Esophagus squamous epithelium (tissue), 4 donors: ENCODE measurements around the gene PPP2R5C.

Experiments used
- CTCF ChIP-seq, 6 experiments: fragments of 450-650 bp in 4 of 6; fragments of 200-600 bp in 2 of 6; sonication (generic) in 2 of 6; IDR thresholded peaks; one replicate each; pipeline ENCODE4 v1.5.1; 2016 to 2019; ENCODE audit warnings: antibody characterized with exemption in 6 of 6, mild to moderate bottlenecking in 4 of 6, moderate library complexity in 4 of 6
- POLR2A ChIP-seq, 4 donors: fragments of 450-650 bp; IDR thresholded peaks; one replicate each; pipeline ENCODE4 v1.6.1; 2017; ENCODE audit warnings: antibody characterized with exemption in 4 of 4, mild to moderate bottlenecking in 4 of 4, moderate library complexity in 3 of 4

GRCh38 chr14:101897326-101897725 is 135.8 kb downstream of the PPP2R5C start:
- no peak for TF ChIP-seq CTCF (IDR thresholded peaks at IDR 0.05)
- TF ChIP-seq POLR2A (IDR thresholded peaks at IDR 0.05) = no peak
